ENCODE measurements around the gene CADM2.

DNA sequence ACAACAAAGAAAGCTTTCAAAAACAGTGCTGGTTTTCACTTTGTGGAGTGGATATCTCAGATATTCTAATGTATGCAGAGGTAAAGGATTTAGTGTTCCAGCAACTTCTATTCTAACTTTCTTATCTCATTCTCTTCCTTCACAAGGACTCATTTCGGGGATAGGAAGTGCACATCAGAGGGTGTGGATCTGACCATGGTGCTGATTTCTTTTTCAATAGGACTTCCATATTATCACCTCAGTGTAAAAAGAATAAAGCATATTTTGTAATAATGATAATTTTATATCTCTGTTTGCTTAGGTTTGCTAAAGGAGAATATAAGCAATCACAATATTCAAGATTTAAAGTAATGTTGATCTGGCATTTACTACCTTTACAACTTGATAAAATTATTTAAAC is 12.5 kb upstream of the CADM2 start:
- TF ChIP-seq POLR2A (IDR thresholded peaks at IDR 0.05; ENCODE audit: low read length) (no peak), GATA1 (IDR thresholded peaks at IDR 0.05; ENCODE audit: low read depth, low read length) (no peak)

Data from erythroblast (primary cell).